GM21737 (cell line): ENCODE measurements around the gene EPHA10.
"Not testable (repeated sequence)": the region's sequence is repeated elsewhere in the genome, so short reads cannot be mapped to it uniquely, and the experiment has no call there.

ENCODE experiments used
- ATAC-seq: cut with Tn5 transposase; IDR thresholded peaks from one replicate; pipeline ENCODE4 v1.9.1; 2021; ENCODE audit warnings: mild to moderate bottlenecking, moderate library complexity; ENCODE audit not compliant: unreplicated experiment

EPHA10 gene

GRCh38 chr1:37771440-37771839 is 6.5 kb upstream of the EPHA10 start:
- not testable (repeated sequence) for ATAC-seq

GRCh38 chr1:37767488-37767887 is 2.6 kb upstream of the EPHA10 start:
- no peak for ATAC-seq

- no peak for ATAC-seq
Measured at GRCh38 chr1:37765916-37766664, 1.2 kb upstream of the EPHA10 start.

GRCh38 chr1:37764414-37764825 is 500 bp downstream of the EPHA10 start:
- no peak for ATAC-seq

GRCh38 chr1:37763791-37764413 is 1.0 kb downstream of the EPHA10 start:
- ATAC-seq = no peak

- no peak for ATAC-seq
Measured at GRCh38 chr1:37762516-37762915, 2.4 kb downstream of the EPHA10 start.

GRCh38 chr1:37761416-37762095 is 3.4 kb downstream of the EPHA10 start:
- no peak for ATAC-seq

- no peak for ATAC-seq
Measured at GRCh38 chr1:37759451-37759850, 5.5 kb downstream of the EPHA10 start.

GRCh38 chr1:37755951-37756560 is 8.9 kb downstream of the EPHA10 start:
- ATAC-seq = no peak

- ATAC-seq = no peak
Measured at GRCh38 chr1:37755290-37755689, 9.6 kb downstream of the EPHA10 start.

- ATAC-seq = no peak
Measured at GRCh38 chr1:37753473-37754321, 11.2 kb downstream of the EPHA10 start.

GRCh38 chr1:37752583-37753471 is 12.1 kb downstream of the EPHA10 start:
- ATAC-seq = no peak

GRCh38 chr1:37752213-37752582 is 12.7 kb downstream of the EPHA10 start:
- no peak for ATAC-seq

GRCh38 chr1:37748565-37748964 is 16.4 kb downstream of the EPHA10 start:
- no peak for ATAC-seq

GRCh38 chr1:37746806-37747205 is 18.1 kb downstream of the EPHA10 start:
- no peak for ATAC-seq

- ATAC-seq = no peak
Measured at GRCh38 chr1:37741662-37742061, 23.3 kb downstream of the EPHA10 start.

- no peak for ATAC-seq
Measured at GRCh38 chr1:37741130-37741529, 23.8 kb downstream of the EPHA10 start.

GRCh38 chr1:37739222-37739621 is 25.7 kb downstream of the EPHA10 start:
- no peak for ATAC-seq

- ATAC-seq = not testable (repeated sequence)
Measured at GRCh38 chr1:37738619-37739018, 26.3 kb downstream of the EPHA10 start.

GRCh38 chr1:37737975-37738374 is 26.9 kb downstream of the EPHA10 start:
- ATAC-seq = not testable (repeated sequence)
